Measurements from ENCODE around the gene PRKCG.

Gene PRKCG

DNA sequence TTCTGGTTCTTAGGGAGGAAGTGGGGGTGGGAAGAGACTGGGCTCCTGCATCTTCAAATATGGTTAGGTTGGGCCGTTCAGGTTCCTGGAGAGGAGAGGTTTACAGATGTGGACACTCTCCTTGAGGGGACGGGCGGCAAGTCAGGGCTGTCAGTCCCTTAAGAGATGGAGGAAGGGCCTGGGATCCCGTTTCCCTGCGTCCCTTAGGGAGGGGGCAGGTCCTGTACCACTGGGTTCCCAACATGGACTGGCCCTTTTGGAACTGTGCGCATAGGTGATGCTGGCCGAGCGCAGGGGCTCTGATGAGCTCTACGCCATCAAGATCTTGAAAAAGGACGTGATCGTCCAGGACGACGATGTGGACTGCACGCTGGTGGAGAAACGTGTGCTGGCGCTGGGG is 16.2 kb downstream of the PRKCG start:
- no peak for DNase-seq (ENCODE audit: low read depth, low spot score)

DNA sequence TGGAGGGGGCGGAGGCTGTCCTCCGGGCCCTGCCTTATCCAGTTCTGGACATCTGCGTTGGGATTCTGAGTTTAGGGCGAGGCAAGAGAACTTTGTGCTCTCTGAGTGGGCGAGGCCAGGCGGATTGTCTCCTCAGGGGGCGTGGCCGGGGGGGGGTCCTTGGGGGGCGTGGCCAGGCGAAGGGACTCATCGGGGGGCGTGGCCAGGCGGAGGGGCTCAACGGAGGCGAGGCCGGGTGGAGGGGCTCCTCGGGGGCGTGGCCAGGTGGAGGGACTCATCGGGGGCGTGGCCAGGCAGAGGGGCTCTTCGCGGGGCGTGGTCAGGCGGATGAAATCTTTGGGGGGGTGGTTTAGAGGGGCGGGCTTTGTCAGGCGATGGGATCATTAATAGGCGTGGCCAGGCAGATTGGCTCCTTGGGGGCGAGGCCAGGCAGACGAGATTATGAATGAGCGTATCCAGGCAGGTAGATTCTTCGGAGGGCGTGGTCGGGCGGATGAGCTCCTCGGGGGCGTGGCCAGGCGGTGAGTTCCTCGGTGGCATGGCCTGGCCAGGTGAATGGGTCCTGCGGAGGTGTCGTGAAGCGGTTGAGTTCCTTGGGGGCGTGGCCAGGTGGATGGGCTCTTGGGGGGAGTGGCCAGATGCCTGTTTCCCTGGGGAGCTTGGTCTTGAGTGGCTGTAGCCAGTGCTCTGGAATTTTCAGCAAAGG is 16.8 kb downstream of the PRKCG start:
- no peak for DNase-seq (ENCODE audit: low read depth, low spot score)

DNA sequence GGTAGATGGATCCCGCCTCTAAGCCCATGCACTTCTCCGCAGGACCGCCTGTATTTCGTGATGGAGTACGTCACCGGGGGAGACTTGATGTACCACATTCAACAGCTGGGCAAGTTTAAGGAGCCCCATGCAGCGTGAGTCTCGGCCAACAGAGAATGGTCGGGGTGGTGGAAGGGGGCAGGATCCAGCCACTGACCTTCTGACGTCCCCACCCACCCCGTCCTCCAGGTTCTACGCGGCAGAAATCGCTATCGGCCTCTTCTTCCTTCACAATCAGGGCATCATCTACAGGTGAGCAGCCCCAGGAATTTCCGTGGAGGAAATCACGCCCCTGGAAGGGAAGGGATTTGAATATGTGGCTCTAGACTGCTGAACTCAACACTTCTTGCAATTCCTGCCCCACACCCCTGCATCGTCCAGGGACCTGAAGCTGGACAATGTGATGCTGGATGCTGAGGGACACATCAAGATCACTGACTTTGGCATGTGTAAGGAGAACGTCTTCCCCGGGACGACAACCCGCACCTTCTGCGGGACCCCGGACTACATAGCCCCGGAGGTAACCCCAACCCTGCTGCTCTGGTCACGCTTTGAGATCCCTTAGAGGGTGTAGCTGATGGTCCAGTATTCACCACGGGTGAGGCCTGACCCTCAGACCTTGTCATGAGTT is 18.3 kb downstream of the PRKCG start:
- DNase-seq (ENCODE audit: low read depth, low spot score) = no peak

DNA sequence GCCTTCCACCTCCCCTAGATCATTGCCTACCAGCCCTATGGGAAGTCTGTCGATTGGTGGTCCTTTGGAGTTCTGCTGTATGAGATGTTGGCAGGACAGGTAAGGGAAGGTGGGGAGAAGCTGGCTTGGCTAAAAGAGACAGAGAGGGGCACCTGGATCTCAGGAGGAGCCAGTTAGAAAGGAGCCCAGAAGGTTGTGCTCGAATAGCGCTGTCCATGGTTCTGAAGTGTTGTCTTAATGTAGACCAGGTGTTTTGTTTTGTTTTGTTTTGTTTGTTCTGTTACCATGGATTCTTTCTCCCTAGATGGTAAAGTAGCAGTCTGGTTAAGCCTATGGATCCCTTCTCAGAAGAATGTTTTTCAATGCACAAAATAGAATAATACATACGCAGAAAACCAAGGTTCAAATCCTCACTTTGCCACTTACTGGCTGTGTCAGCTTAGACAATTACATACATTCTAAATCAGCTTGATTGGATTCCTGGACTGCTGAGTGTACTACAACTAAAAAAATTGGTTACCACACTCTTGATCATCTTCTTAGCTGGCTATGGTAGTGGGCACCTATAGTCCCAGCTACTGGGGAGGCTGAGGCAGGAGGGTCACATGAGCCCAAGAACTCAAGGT is 21.2 kb downstream of the PRKCG start:
- DNase-seq (ENCODE audit: low read depth, low spot score) = no peak

DNA sequence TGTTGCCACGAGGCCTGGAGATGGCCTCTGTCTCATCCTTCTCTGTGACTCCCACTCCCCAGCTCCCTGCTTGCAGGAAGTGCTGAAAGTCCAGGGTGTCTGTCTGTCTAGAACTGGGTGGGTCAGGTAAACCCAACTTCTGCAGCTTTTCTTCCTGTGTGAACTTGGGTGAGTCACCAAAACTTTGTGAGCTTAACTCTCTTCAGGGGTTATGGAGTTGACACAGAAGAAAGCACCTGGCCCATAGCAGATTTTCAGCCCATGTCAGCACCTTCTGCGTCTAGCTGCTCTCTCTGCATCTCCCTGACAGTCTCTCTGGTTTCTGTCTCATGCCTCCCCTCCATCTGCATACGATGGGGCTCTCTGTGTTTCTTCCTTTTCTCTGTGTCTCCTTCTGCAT is 22.9 kb downstream of the PRKCG start:
- no peak for DNase-seq (ENCODE audit: low read depth, low spot score)

DNA sequence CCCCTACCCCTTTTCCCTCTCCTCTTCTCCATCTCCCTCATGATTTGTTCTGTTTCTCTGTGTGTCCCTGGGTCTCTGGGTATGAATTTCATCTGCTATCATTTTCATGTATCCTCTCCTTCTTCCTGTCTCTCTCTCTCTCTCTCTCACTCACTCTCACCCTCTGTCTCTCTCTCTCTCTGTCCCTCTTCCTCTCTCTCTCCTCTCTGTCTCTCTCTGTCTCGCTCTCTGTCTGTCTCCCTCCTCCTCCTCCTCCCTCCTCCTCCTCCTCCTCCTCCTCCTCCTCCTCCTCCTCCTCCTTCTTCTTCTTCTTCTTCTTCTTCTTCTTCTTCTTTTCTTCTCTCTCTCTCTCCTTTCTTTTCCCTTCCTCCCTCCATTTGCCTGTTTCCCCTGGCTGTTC is 23.8 kb downstream of the PRKCG start:
- DNase-seq (ENCODE audit: low read depth, low spot score) = no peak

DNA sequence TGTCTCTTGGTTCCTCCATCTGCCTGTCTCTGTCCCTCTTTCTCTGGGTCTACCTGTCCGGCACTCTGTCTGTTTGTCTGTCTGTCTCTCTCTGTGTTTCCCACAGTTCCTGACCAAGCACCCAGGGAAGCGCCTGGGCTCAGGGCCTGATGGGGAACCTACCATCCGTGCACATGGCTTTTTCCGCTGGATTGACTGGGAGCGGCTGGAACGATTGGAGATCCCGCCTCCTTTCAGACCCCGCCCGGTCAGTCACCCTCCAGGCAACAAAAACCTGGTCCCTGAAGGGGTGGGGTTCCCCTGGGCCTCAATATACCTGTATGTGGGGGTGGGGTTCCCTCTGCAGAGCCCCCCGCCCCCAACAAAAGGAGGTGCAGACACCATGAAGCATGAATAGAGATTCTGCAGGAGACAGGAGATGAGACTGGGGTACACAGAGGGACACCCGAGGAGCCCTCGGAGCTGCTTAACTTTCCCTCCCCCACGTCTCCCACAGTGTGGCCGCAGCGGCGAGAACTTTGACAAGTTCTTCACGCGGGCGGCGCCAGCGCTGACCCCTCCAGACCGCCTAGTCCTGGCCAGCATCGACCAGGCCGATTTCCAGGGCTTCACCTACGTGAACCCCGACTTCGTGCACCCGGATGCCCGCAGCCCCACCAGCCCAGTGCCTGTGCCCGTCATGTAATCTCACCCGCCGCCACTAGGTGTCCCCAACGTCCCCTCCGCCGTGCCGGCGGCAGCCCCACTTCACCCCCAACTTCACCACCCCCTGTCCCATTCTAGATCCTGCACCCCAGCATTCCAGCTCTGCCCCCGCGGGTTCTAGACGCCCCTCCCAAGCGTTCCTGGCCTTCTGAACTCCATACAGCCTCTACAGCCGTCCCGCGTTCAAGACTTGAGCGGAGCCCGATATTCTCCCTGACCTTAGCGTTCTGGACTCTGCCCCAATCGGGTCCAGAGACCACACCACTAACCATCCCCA is 24.5 kb downstream of the PRKCG start:
- peak; percentile 46 for DNase-seq (ENCODE audit: low read depth, low spot score)

DNA sequence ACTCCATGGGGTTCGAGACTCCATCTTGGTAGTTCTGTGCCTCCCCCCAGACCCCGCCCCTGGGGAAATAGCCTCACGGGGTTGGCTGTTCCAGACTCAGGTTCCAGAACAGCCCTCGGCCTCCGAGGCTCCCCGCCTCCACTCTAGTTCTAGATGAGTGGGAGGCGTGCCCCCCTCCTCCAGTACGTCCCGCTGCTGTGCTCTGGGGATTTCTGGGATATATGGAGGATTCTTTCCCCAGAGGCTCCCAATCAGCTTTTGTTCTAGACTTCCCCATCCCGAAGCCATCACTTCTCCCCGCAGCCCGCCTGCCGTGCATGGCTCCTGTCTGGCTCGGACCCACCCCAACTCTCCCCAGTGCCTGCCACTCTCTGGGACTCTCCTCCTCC is 25.2 kb downstream of the PRKCG start:
- DNase-seq (ENCODE audit: low read depth, low spot score) = no peak

DNA sequence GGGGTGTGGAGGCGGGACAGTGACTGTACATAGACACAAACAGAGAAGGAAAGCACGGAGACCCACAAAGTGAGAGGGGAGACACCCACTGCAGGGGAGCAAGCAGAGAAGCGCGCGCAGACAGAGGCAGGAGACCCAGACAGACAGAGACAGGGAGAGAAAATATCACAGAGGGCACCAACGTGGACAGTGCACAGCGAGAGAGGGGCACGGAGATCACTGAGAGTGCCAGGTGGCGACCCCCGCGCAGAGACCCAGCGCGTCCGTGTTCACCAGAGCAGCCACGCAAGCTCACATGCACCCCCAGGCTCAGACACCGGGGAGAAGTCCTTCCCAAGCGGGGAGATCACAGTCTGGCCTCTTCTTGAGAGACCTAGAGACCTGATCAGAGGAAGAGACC is 25.7 kb downstream of the PRKCG start:
- no peak for DNase-seq (ENCODE audit: low read depth, low spot score)

DNA sequence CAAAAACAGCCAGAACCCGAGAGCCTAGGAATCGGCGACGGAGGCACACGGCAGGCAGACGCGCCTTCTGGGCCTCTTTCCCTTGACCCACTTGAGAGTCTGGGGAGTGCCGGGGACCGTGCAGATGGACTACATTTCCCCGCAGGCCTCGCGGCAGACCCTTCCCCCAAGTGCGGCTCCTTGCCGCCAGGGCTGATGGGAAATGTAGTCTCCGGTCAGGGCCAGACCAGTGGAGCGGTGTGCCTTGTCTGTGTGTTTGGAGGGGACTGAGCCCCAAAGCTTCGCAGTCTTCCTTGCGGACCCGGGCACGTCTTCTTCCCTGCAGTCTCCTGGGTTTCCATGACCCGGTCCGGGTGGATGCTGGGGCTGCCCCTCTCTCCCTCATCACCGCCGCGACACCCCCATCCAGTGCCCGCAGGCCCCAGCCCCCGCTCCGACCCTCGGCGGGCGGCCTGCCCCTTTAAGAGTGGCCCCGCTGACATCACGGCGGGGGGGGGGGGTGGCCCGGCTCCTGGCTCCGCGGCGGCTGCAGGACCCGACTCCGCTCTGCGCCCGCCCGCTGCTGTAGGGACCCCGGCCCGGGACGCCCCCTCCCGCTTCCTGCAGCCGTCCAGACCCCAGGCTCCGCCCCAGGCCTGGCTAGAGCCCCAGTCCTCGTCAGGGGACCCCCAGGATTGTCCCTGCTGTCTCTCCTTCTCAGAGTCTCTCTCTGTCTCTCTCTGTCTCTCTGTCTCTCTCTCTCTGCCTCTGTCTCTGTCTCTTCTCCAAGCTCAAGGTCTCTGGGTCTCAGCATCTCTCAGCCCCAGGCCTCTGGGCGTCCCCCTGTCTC is 26.3 kb downstream of the PRKCG start:
- DNase-seq (ENCODE audit: low read depth, low spot score) = peak; percentile 9

DNA sequence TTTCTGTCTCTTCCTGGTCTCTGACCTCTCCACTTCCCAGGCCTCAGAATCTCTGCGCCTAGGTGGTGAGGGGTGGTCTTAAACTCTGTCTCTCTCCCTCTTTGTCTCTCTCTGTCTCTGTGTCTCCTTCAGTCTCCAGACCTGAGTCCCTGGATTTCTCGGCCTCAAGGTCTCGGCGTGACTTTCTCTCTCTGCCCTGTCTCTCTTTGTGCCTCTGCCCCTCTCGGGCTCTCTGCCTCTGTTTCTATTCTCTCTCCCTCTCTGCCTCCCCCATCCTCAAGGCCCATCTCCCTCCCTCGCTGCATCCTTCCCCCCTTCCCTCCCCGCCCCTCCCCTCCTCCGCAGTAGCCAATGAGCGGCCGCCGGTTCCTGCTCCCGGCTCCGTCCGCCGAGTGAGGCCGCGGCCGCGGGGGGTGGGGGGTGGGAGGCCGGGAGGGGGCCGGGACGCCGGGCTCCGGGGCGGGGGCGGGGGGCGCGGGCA is 27.0 kb downstream of the PRKCG start, which contains the start of gene CACNG7:
Gene CACNG7 (plus strand): TSS at position 344 of the 481 bp plus-strand sequence. CDS start 3,554 bp downstream, outside the sequence.
- DNase-seq (ENCODE audit: low read depth, low spot score) = no peak

DNA sequence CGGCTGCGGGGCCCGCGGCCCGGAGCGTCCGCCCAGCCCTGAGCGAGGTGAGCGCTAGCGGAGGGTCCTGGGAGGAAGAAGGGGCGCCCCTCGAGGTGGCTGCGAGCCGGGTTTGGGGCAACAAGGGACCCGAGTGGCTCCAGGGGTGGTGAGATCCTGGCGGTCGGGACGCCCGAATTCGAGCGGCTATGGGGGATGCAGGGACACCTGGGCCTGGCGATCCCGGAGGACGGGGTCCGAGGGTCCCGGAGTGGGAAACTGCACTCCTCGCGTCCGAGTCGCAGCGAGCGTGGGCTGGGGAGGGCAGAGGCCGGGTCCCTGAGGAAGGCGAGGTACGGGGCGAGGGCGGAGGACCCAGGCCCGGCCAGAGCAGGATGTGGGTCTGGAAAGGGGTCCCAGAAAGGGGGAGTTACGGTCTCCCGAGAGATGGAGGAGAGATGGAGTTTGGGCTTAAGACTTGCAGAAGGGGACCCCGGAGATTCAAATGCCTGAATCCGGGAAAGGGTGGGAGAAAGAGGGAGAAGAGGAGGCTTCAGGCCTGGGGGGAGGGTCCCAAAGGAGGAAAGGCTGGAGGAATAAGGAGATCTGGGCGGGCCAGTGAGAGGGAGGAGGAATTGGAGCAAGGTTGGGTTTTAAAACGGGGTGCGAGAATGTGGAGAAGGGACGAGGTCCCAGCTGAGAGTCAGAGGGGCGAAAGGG is 27.6 kb downstream of the PRKCG start:
- DNase-seq (ENCODE audit: low read depth, low spot score) = no peak

DNA sequence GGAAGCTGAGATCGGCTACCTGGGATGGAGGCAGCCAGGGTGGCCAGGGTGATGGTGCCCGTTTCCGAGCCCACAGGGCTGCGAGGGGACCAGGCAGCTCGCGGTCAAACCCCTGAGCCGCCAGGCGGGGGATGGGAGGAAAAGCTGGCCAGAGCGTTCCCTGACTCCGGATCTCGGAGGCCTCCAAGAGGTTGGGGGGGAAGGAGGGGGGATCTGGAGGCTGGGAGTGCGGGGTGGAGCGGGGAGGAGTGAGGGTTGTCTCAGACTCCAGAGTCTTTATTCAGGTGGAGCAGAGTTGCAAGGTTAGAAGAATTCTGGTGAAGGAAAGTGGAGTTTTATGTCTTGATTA is 28.1 kb downstream of the PRKCG start:
- DNase-seq (ENCODE audit: low read depth, low spot score) = no peak

DNA sequence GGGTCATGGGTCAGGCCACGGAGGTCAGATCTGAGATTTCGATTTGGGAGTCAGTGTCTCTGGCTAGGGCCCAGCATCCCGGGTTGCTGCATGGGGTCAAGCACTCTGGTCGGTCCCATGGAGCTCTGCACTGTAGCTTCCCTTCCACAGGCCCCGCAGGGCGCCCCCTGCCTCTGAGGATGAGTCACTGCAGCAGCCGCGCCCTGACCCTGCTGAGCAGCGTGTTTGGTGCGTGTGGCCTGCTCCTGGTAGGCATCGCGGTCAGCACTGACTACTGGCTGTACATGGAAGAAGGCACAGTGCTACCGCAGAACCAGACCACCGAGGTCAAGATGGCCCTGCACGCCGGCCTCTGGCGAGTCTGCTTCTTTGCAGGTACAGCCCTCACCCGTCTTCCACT is 30.7 kb downstream of the PRKCG start:
- DNase-seq (ENCODE audit: low read depth, low spot score) = no peak

DNA sequence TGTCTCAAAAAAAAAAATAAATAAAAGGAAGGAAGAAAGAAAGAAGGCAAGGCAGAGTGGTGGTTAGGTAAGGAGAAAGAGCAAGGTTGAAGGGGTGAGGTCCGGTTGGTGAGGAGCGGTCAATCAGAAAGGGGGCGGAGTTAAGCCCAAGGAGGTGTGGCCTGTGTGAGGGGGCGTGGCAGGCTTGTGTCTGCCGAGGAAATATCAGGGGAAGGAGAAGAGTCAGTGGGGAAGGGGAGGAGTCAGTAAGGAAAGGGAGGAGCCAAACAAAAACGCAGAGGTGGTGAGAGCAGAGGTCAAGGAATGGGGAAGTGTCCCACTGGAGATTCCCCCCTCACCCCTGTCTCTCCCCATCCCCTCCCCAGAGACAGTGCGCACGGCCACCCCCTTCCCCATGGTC is 33.0 kb downstream of the PRKCG start:
- DNase-seq (ENCODE audit: low read depth, low spot score) = no peak

DNA sequence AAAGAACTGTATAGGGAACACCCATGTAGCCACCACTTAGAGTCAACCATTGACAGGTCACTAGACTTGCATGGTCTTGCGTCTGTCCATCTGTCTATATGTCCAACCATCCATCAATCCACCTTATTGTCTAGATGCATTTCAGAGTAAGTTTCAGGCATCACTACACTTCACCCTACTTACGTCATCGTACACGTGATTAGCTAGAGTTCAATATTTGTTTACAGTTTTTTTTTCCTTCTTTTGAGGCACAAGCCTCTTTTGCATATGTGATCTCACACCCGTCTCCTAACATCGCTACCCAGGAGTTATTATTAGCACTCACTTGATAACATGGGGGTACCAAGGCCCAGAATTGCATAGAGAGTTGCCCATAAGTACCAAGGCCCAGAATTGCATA is 34.0 kb downstream of the PRKCG start:
- DNase-seq (ENCODE audit: low read depth, low spot score) = no peak

DNA sequence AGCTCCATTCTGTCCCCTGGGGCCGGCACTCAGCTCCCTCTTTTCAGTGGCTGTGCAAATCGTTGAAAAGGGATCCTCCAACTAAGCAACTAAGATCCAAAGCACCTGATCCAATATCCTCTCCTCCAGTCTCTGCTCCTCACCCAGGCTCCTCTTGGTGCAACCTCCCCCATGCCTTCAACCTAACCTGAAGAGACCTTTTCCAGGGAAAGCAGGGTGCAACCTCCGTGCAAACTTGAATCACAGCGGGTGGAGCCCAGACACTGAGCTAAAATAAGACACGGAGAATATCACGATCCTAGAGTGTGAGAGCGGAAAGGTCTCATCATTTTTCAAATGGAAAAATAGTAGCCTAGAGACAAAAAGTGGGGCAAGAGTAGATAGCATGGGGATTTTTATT is 35.4 kb downstream of the PRKCG start:
- no peak for DNase-seq (ENCODE audit: low read depth, low spot score)

DNA sequence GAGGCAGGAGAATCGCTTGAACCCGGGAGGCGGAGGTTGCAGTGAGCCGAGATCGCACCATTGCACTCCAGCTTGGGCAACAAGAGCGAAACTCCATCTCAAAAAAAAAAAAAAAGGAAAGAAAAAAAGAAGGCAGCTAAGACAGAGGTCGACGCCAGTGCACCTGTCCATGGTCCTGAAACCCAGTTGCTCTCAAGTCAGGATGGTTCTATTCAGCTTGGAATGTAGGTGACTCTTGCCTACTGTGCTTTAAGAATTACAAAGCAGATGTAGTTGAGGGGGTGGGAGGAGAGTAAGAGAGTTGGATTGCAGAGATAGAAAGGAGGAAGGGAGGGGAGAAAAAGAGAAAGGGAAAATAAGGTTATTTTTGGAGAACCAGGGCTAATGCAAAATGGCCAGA is 45.7 kb downstream of the PRKCG start:
- DNase-seq (ENCODE audit: low read depth, low spot score) = no peak

DNA sequence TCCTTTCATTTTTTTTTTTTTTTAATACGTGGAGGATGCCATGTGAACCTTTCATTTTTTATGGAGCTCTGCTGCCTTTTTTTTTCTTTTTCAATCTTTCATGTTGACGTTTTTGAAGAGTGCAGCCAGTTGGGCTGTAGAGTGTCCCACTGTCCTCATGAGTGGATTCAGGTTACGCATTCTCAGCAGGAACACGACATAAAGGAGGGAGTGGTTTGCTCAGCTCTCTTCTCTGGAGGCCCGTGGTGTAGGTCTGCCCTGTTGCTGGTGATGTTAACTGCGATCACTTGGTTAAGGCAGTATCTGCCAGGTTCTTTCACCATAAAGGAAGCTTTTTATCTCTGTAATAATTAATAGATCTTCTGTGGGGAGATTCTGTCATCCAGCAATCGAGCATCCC is 54.0 kb downstream of the PRKCG start:
- DNase-seq (ENCODE audit: low read depth, low spot score) = no peak

Data from activated naive CD8-positive, alpha-beta T cell treated with anti-CD3 and anti-CD28 coated beads, Interleukin-2, amount 50 U/mL, for 16 hours (primary cell).